HG03469 (cell line): ENCODE results near the gene PRR14L.

Experiments
- ATAC-seq: cut with Tn5 transposase; IDR thresholded peaks from one replicate; pipeline ENCODE4 v1.9.1; 2021; ENCODE audit warnings: mild to moderate bottlenecking, moderate library complexity, moderate number of reproducible peaks; ENCODE audit not compliant: unreplicated experiment

Gene PRR14L

DNA sequence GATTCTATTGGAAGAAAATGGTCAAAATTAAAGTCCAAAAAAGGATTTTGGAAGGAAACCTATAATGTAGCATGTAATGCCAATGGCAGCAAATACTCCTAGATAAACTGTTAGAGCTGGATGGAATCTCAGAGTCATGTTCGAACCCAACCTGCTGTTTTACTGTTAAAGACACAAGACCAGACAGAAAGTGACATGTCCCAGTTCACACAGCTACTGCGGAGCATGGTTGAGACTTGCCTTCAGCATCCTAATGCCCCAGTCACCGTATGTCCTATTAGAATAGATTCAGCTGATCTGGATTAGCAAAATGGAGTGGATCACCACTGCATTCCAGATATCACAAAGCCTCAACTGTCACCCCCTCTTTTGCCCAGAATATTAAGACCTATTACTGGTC is 102.9 kb downstream of the PRR14L start:
- ATAC-seq: no peak

DNA sequence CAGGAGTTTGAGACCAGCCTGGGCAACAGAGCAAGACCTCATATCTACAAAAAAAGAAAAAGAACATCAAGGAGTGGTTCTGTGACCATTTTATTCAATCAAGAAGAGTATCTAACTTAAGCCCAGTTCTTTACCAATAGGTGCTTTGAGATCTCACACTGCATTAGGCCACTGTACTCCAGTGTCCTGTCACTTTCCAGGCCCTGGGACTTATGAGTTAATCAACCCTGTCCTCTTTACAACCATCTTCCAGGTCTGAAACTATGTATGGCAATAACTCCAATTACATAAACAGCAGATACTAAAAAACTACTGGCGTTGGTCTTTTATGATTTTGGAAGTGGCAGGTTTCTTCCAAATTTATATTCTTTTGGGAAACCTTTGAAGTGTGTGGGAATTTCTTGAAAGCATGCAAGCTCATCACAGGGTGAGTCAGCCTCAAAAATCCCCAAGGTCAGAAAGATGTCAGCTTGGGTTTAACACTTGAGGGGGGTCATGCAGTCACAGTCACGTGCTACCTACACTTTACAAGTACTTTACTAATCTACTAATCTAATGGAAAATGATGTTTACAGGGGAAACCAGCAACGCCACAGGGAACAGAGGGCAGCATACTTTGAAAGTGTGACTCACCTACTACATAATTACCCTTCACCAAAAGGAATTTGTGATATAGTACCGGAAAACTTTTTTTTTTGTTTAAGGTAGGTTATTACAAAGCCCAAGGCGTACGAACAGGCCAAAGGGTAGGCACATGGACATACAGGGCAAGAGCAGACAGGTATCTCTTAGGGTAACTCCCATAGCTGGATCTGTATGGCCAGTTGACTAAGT is 103.5 kb downstream of the PRR14L start:
- no peak for ATAC-seq

DNA sequence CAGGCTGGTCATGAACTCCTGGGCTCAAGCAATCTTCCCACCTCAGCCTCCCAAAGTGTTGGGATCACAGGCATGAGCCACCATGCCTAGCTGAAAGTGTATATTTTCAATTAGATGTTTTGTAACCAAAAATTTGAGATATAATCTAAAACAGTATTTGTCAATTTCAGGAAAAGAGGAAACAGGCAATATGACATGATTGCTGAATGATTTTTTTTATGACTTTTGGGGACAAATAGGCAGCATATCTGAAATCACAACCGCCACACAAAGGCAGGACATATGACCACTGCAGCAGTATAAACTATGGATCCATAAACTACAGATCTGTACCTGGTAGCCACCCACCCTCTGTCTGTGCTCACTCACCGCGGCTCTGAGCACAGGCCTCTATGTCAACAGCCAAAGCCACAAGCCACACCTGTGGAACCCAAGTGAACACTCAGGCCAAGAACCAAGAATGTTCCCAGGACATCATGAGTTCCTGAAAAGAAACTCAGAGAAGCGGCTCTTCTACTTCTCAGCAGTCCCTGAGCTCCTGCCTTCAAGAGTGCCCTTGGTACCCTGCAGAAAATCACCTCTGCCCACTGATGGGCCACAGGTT is 110.4 kb downstream of the PRR14L start:
- ATAC-seq: no peak

DNA sequence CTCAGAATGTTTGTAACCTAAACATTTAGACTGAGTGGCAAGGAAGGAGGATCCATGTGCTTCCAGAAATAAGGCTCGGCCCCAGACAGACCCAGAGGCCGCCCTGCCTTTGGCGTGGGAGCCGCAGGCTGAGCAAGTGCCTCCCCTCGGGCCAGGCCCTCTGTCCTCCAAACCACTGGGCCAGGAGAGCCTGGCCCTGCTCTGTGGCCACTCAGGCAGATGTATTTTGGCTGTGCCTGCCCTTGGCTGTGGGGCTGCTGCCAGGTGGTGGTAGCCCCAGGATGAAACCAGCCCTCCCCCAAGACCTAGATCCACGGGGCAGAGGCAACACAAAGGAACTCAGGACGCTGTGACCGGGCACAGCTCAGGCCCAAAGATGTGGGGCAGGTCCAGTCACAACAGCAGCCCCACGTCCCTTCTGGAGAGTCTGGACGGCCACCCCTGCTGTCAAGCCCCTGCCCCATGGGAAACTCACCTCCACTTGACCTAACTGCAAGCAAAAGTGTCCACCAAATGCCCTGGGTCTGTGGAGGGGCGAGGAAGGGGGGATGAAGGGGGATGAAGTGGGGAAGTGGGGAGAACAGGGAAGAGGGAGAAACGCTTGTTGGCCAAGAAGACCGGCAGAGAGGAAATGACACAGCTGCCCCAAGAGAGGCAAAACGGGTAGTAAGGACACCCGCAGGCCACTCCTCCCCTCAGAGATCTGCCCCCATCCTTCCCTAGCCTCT is 111.9 kb downstream of the PRR14L start:
- no peak for ATAC-seq

DNA sequence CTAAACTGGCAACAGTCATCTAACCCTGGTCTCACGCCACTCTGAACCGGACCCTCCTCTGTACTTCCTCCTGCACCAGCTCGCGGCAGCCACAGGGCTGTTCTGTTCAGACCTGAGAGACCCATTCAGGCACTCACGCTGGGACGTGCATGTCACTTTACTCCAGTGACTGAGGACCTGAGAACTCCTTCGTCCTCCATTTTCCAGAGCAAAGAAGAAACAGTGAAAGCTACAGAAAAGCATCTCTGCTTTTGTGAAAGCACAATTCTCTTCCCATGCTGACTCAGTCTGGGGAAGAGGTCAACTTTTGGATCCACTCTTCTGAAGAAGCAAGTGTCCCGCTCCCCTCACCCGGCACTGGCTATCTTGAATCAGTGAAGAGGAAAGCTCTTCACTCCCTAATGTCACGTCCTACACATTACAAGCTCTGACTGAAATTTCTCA is 112.5 kb downstream of the PRR14L start:
- no peak for ATAC-seq

DNA sequence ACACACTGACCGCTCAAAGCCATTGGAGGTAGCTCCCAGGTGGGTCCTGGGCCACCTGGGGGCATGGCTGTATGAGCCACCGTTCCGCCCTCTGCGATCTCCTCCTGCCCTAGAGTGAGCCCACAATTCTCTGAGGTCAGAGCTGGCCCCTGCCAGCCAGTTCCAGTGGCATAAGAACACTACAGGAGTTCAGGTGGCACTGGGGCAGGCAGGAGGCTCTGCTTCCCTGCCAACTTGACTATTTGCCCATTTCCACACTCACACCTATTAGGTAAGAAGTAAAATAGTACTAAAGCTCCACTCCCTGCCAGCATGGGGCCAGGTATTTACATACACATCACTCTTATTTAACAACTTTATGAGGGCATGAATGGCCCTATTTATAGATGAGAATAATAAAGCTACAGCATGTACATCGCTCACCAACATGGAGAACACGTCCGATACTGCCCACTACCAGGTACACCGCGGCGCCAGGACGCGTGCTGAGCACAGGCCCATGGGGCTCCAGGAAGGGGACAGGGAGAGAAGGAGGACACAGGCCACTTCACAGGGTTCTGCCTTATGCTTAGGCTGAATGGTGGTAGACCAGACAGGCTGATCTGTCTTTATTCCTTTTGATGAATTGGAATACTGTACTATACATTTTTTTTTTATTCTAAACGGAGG is 114.2 kb downstream of the PRR14L start:
- no peak for ATAC-seq

DNA sequence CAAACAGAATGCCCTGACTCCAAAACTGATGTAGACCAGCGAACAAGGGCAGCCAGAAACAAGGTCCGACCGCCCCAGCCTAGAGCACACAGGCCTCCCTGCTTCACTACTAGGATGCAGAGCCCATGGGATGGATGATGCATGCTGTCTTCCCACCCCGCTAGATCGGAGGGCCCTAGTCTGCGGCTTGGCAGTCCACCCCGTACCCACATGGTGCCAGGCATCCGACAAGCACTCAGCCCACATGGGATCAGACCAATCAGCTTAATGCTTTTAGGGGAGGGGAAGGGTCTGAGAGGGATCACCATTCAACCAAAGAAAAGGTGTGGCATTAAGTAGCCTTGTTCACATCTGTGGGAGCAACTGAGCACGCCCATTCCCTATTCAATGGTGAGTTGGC is 118.5 kb downstream of the PRR14L start:
- ATAC-seq: no peak
